Endothelial cell of umbilical vein (primary cell): ENCODE measurements around the gene DMD. TPM values are rescaled to one million over a fixed set of nuclear protein-coding genes. Genes with fewer than 3 reads are reported as not detected.

Experiments
- BruUV-seq: library from RNA; stranded (reverse); fragments of 400-500 nt; replicated peaks from 2 replicates; lab custom pipeline; 2021; lab: Mats Ljungman, UMichigan
- CTCF ChIA-PET: fragments of 300-600, 350-600 bp; sonication (Branson Sonifier 250); formaldehyde crosslinking; loops from one replicate; lab custom pipeline; 2021; ENCODE audit warnings: antibody characterized with exemption, inconsistent platforms; lab: Charles Lee
- POLR2A ChIA-PET: fragments of 300-600, 350-600 bp; sonication (Branson Sonifier 250); formaldehyde crosslinking; loops from one replicate; lab custom pipeline; 2021; ENCODE audit warnings: antibody characterized with exemption, inconsistent platforms; lab: Charles Lee
- DNase-seq: peaks from one replicate; pipeline ENCODE4 v3.0.0-alpha.2; 2011; ENCODE audit warnings: low read depth, low spot score
- FAIRE-seq: peaks from 2 replicates; lab custom pipeline; 2011; peaks lifted over from hg19 to GRCh38; lab: Jason Lieb, UNC
- H2AFZ ChIP-seq: 2 replicates; pipeline ENCODE4 v1.6.0; 2012; ENCODE audit warnings: low read depth, low read length, control low read depth, inconsistent platforms
- H3K27ac ChIP-seq: 2 replicates; pipeline ENCODE4 v1.5.1; 2011; ENCODE audit warnings: low read depth, mild to moderate bottlenecking, control low read depth, low read length, moderate library complexity; ENCODE audit not compliant: insufficient read depth
- H3K27me3 ChIP-seq, 2 experiments: 2 replicates each; pipeline versions ENCODE4 v1.6.0 to v1.6.1; 2011; ENCODE audit warnings: low read length in 2 of 2, mixed read lengths in 1 of 2; ENCODE audit not compliant: control insufficient read depth in 2 of 2, insufficient read depth in 2 of 2
- H3K36me3 ChIP-seq, 2 experiments: 2 replicates in 1 of 2; 3 replicates in 1 of 2; pipeline ENCODE4 v1.5.1; 2011; ENCODE audit warnings: low read length in 2 of 2, mild to moderate bottlenecking in 1 of 2, moderate library complexity in 1 of 2; ENCODE audit not compliant: control insufficient read depth in 2 of 2, insufficient read depth in 2 of 2; ENCODE audit errors: extremely low read depth in 1 of 2
- H3K4me1 ChIP-seq: 3 replicates; pipeline ENCODE4 v1.5.1; 2011; ENCODE audit warnings: mild to moderate bottlenecking, low read length; ENCODE audit not compliant: control insufficient read depth, insufficient read depth; ENCODE audit errors: extremely low read depth
- H3K4me2 ChIP-seq: 2 replicates; pipeline ENCODE4 v1.6.1; 2011; ENCODE audit warnings: low read length, control low read depth, mixed read lengths; ENCODE audit not compliant: insufficient read depth
- H3K4me3 ChIP-seq, 3 experiments: fragments of 200-600 bp in 1 of 3; sonication (generic), shearing (Covaris generic) in 1 of 3; replicated peaks in 1 of 3; 2 replicates each; pipeline ENCODE4 v1.5.1; 2011 to 2016; ENCODE audit warnings: control low read depth in 3 of 3, low read length in 3 of 3, mild to moderate bottlenecking in 2 of 3, inconsistent platforms in 1 of 3, low read depth in 1 of 3, moderate library complexity in 1 of 3; ENCODE audit not compliant: insufficient read depth in 1 of 3
- H3K79me2 ChIP-seq: 2 replicates; pipeline ENCODE4 v1.6.0; 2012; ENCODE audit warnings: low read length, inconsistent platforms; ENCODE audit not compliant: control insufficient read depth, insufficient read depth
- H3K9ac ChIP-seq: replicated peaks from 2 replicates; pipeline ENCODE3; 2011; ENCODE audit warnings: low read length, control low read depth; ENCODE audit not compliant: insufficient read depth; ENCODE audit errors: extremely low read depth
- H3K9me1 ChIP-seq: replicated peaks from 3 replicates; pipeline ENCODE4 v1.6.0; 2011; ENCODE audit warnings: mild to moderate bottlenecking, low read length; ENCODE audit not compliant: control insufficient read depth, insufficient read depth; ENCODE audit errors: extremely low read depth
- H3K9me3 ChIP-seq: replicated peaks from 2 replicates; pipeline ENCODE4 v1.5.1; 2012; ENCODE audit warnings: low read length, inconsistent platforms; ENCODE audit not compliant: control insufficient read depth, insufficient read depth
- H4K20me1 ChIP-seq: replicated peaks from 2 replicates; pipeline ENCODE3; 2011; ENCODE audit warnings: mild to moderate bottlenecking, low read length; ENCODE audit not compliant: control insufficient read depth, insufficient read depth; ENCODE audit errors: extremely low read depth
- EZH2 ChIP-seq: IDR thresholded peaks from 2 replicates; pipeline ENCODE4 v1.6.1; 2012; ENCODE audit warnings: borderline replicate concordance, low read depth, mild to moderate bottlenecking, moderate library complexity, low read length, inconsistent platforms; ENCODE audit not compliant: severe bottlenecking
- FOS ChIP-seq: IDR thresholded peaks from 2 replicates; pipeline ENCODE4 v1.6.1; 2011; ENCODE audit warnings: mild to moderate bottlenecking, low read length, moderate library complexity, borderline replicate concordance; ENCODE audit not compliant: insufficient read depth
- GATA2 ChIP-seq: IDR thresholded peaks from 2 replicates; pipeline ENCODE4 v1.7.0; 2011; ENCODE audit warnings: low read depth, mild to moderate bottlenecking, moderate library complexity, mixed read lengths, low read length; ENCODE audit not compliant: insufficient read length, insufficient read depth
- JUN ChIP-seq: IDR thresholded peaks from 2 replicates; pipeline ENCODE4 v1.6.1; 2011; ENCODE audit warnings: borderline replicate concordance, low read depth; ENCODE audit not compliant: insufficient read length, insufficient read depth
- MAX ChIP-seq: IDR thresholded peaks from 2 replicates; pipeline ENCODE4 v1.6.1; 2011; ENCODE audit not compliant: insufficient read depth, insufficient read length
- MYC ChIP-seq: IDR thresholded peaks from one replicate; pipeline ENCODE4 v1.6.1; 2011; ENCODE audit warnings: mild to moderate bottlenecking, low read depth, low read length
- POLR2A ChIP-seq: IDR thresholded peaks from 2 replicates; pipeline ENCODE4 v1.6.1; 2012; ENCODE audit warnings: low read depth, mild to moderate bottlenecking, control low read depth, low read length
- POLR2AphosphoS5 ChIP-seq: IDR thresholded peaks from 2 replicates; pipeline ENCODE4 v1.6.1; 2012; ENCODE audit warnings: low read depth, mild to moderate bottlenecking, control low read depth, low read length, moderate library complexity; ENCODE audit not compliant: insufficient read depth
- dilution Hi-C: fragments of 300-500 bp; cut with MboI; formaldehyde crosslinking; loops from one replicate; pipeline ENCODE4 v1.15.0; 2019; ENCODE audit warnings: low sequenced_read_pairs; ENCODE audit not compliant: extremely low pct_ligation_motif_present
- intact Hi-C: fragments of 100-400 bp; cut with micrococcal nuclease; formaldehyde crosslinking; loops from one replicate; pipeline ENCODE4 v1.10.0; 2022
- polyA plus RNA-seq, 4 experiments: library from polyadenylated mRNA; depleted of rRNA in 3 of 4; stranded (reverse) in 3 of 4; unstranded in 1 of 4; fragments of >200 nt; gene quantifications; 2 replicates each; pipeline versions ENCODE4 v1.2.1 to v1.2.3, GENCODE V29; 2011 to 2012; ENCODE audit warnings: missing spikeins in 1 of 4
- total RNA-seq: library from RNA; stranded (reverse); gene quantifications from 2 replicates; pipeline ENCODE4 v1.2.3, GENCODE V29; 2021
- TF ChIP-seq, protein P1 (sequence below), 2 donors: IDR thresholded peaks; 1 replicate in 1 of 2; 2 replicates in 1 of 2; pipeline ENCODE4 v1.5.1; 2011; ENCODE audit warnings: low read length in 2 of 2, mild to moderate bottlenecking in 2 of 2, moderate library complexity in 2 of 2, control low read depth in 1 of 2, inconsistent platforms in 1 of 2, low read depth in 1 of 2; ENCODE audit not compliant: insufficient read depth in 1 of 2; ENCODE audit errors: extremely low read depth in 1 of 2

Gene DMD
- total and polyA plus RNA-seq, 2 donors (not counting 3 experiments of a cell fraction or from before 2014, with no cell fraction given): 7.3 to 9.0 TPM

DNA sequence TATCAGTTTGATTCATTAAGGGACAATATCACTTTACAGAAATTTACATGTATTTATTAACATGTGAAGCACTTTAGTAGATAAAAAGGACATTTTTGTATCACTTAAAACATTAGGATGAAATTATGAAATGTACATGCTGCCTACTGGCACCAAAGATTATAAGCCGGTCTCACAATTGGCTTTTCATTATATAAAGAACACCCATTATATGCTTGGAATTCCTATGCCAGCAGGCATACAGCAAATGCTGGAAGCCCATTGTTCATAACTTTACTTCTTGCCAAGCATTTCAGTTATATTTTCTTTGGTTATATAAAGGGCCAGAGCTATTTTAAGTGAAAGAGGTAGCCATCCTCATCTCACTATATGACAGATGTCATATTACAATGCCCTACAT, 145.9 kb downstream of the DMD start:
- no peak overlapping the region for H3K4me2 ChIP-seq
- DNase-seq (no peak), FAIRE-seq (no peak)
- no peak overlapping the region for H3K4me3 ChIP-seq
- no peaks in the 10 kb centered on the region for H3K9me1 ChIP-seq
- H3K4me1 ChIP-seq: no peaks in the 10 kb centered on the region
- intact Hi-C loops (no loop called here), dilution Hi-C loops (no loop called here)
- ChIA-PET CTCF (no interaction called here), POLR2A (no interaction called here)
- no peaks in the 10 kb centered on the region for H3K36me3 ChIP-seq
- H2AFZ ChIP-seq: no peak overlapping the region
- no TSS peak for BruUV-seq
- TF ChIP-seq POLR2A: no peak
- no peak for TF ChIP-seq GATA2
- no peak for TF ChIP-seq MAX
- TF ChIP-seq EZH2: no peak
- TF ChIP-seq, protein P1, sequence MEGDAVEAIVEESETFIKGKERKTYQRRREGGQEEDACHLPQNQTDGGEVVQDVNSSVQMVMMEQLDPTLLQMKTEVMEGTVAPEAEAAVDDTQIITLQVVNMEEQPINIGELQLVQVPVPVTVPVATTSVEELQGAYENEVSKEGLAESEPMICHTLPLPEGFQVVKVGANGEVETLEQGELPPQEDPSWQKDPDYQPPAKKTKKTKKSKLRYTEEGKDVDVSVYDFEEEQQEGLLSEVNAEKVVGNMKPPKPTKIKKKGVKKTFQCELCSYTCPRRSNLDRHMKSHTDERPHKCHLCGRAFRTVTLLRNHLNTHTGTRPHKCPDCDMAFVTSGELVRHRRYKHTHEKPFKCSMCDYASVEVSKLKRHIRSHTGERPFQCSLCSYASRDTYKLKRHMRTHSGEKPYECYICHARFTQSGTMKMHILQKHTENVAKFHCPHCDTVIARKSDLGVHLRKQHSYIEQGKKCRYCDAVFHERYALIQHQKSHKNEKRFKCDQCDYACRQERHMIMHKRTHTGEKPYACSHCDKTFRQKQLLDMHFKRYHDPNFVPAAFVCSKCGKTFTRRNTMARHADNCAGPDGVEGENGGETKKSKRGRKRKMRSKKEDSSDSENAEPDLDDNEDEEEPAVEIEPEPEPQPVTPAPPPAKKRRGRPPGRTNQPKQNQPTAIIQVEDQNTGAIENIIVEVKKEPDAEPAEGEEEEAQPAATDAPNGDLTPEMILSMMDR (IDR thresholded peaks at IDR 0.05; ENCODE audit: extremely low read depth in 1 of 2, insufficient read depth in 1 of 2, low read depth in 1 of 2, low read length in 2 of 2): no peak
- no peak for TF ChIP-seq POLR2AphosphoS5
- TF ChIP-seq FOS: no peak
- no peak for TF ChIP-seq MYC
- no peak for TF ChIP-seq JUN
- H3K9me3 ChIP-seq: no peaks in the 10 kb centered on the region
- H3K9ac ChIP-seq: no peak overlapping the region
- no peaks in the 10 kb centered on the region for H4K20me1 ChIP-seq
- H3K27me3 ChIP-seq: no peaks in the 10 kb centered on the region
- no peak overlapping the region for H3K27ac ChIP-seq
- no peaks in the 10 kb centered on the region for H3K79me2 ChIP-seq
